ENCODE results near the gene MC1R. TPM values are rescaled to one million over a fixed set of nuclear protein-coding genes. Genes with fewer than 3 reads are reported as not detected.

The MC1R gene
- total RNA-seq, 4 donors from 2014 or later, result 0.77 to 6.2 (median 5.4) TPM

GRCh38 chr16:89903908-89904515, 14.7 kb upstream of the MC1R start:
- no peaks in the 10 kb centered on the region for H3K27me3 ChIP-seq
- no peak for DNase-seq

GRCh38 chr16:89904606-89905510, 13.8 kb upstream of the MC1R start:
- no peaks in the 10 kb centered on the region for H3K4me1 ChIP-seq
- intact Hi-C loops (cut with DNase I; ENCODE audit: low total_unique reads), result no loop called here
- H3K9me3 ChIP-seq, result no peaks in the 10 kb centered on the region
- no peak for DNase-seq
- H3K27me3 ChIP-seq, result no peaks in the 10 kb centered on the region
- TF ChIP-seq POLR2A (IDR thresholded peaks at IDR 0.05), result no peak
- TF ChIP-seq CTCF (IDR thresholded peaks at IDR 0.05), result no peak
- H3K27ac ChIP-seq, result no peak overlapping the region
- H3K4me3 ChIP-seq, result no peak overlapping the region
- no peaks in the 10 kb centered on the region for H3K36me3 ChIP-seq

More at GRCh38 chr16:89903908-89904515, 14.7 kb upstream of the MC1R start:
- intact Hi-C loops (cut with DNase I; ENCODE audit: low total_unique reads), result no loop called here
- Histone ChIP-seq H3K9me3 (no peaks in the 10 kb centered on the region), H3K4me3 (no peak overlapping the region), H3K36me3 (no peaks in the 10 kb centered on the region), H3K4me1 (no peaks in the 10 kb centered on the region), H3K27ac (no peak overlapping the region)
- no peak for TF ChIP-seq POLR2A (IDR thresholded peaks at IDR 0.05)

GRCh38 chr16:89905511-89906139, 13.0 kb upstream of the MC1R start:
- intact Hi-C loops (cut with DNase I; ENCODE audit: low total_unique reads), result no loop called here
- Histone ChIP-seq H3K9me3 (no peaks in the 10 kb centered on the region), H3K27ac (no peak overlapping the region), H3K27me3 (no peaks in the 10 kb centered on the region), H3K36me3 (no peaks in the 10 kb centered on the region), H3K4me1 (no peaks in the 10 kb centered on the region), H3K4me3 (no peak overlapping the region)
- TF ChIP-seq CTCF (IDR thresholded peaks at IDR 0.05), result no peak
- no peak for TF ChIP-seq POLR2A (IDR thresholded peaks at IDR 0.05)
- no peak for DNase-seq

- Histone ChIP-seq H3K27me3 (no peaks in the 10 kb centered on the region), H3K27ac (no peak overlapping the region), H3K4me3 (no peak overlapping the region), H3K4me1 (no peaks in the 10 kb centered on the region), H3K9me3 (no peaks in the 10 kb centered on the region), H3K36me3 (no peaks in the 10 kb centered on the region)
- TF ChIP-seq CTCF (IDR thresholded peaks at IDR 0.05) (no peak), POLR2A (IDR thresholded peaks at IDR 0.05) (no peak)
- DNase-seq, result no peak
- intact Hi-C loops (cut with DNase I; ENCODE audit: low total_unique reads), result no loop called here
Measured at GRCh38 chr16:89906140-89907025, 12.3 kb upstream of the MC1R start.

Data from uterus (tissue), 4 donors.